GF-D8 (cell line): ENCODE data around the gene MAP3K5.
A peak's percentile ranks its signal among the peaks of the same experiment; 100 is the strongest.

Experiments
- DNase-seq: peaks from one replicate; lab custom pipeline; 2025; lab: John Stamatoyannopoulos, UW

The MAP3K5 gene

GRCh38 chr6:136571065-136571464, 221.2 kb downstream of the MAP3K5 start:
- no peak for DNase-seq

- no peak for DNase-seq
Measured at GRCh38 chr6:136568129-136568528, 224.1 kb downstream of the MAP3K5 start.

GRCh38 chr6:136567688-136568087, 224.6 kb downstream of the MAP3K5 start:
- DNase-seq = no peak

GRCh38 chr6:136566851-136567250, 225.4 kb downstream of the MAP3K5 start:
- peak; percentile 67 for DNase-seq

GRCh38 chr6:136566007-136566487, 226.2 kb downstream of the MAP3K5 start:
- peak; percentile 87 for DNase-seq

- no peak for DNase-seq
Measured at GRCh38 chr6:136564180-136564579, 228.1 kb downstream of the MAP3K5 start.

GRCh38 chr6:136563386-136564152, 228.7 kb downstream of the MAP3K5 start:
- DNase-seq = no peak

- DNase-seq = no peak
Measured at GRCh38 chr6:136562211-136562610, 230.1 kb downstream of the MAP3K5 start.

- no peak for DNase-seq
Measured at GRCh38 chr6:136553166-136553787, 239.0 kb downstream of the MAP3K5 start.

GRCh38 chr6:136552054-136552453, 240.2 kb downstream of the MAP3K5 start:
- DNase-seq = no peak

- DNase-seq = no peak
Measured at GRCh38 chr6:136551103-136551502, 241.2 kb downstream of the MAP3K5 start.

- DNase-seq = no peak
Measured at GRCh38 chr6:136550330-136551071, 241.8 kb downstream of the MAP3K5 start, which contains the start of gene MAP7. MAP7 (minus strand) TSS chr6:136550422; CDS start chr6:136550408, 14 bp downstream.

GRCh38 chr6:136550045-136550329, 242.3 kb downstream of the MAP3K5 start:
- DNase-seq = no peak

GRCh38 chr6:136549300-136550044, 242.8 kb downstream of the MAP3K5 start:
- no peak for DNase-seq

- no peak for DNase-seq
Measured at GRCh38 chr6:136548582-136549299, 243.5 kb downstream of the MAP3K5 start.

GRCh38 chr6:136547871-136548270, 244.4 kb downstream of the MAP3K5 start:
- no peak for DNase-seq

- DNase-seq = no peak
Measured at GRCh38 chr6:136547336-136547735, 244.9 kb downstream of the MAP3K5 start.

GRCh38 chr6:136546331-136546730, 245.9 kb downstream of the MAP3K5 start:
- DNase-seq = no peak

GRCh38 chr6:136544326-136544725, 248.0 kb downstream of the MAP3K5 start:
- no peak for DNase-seq

- no peak for DNase-seq
Measured at GRCh38 chr6:136541395-136541794, 250.9 kb downstream of the MAP3K5 start.

GRCh38 chr6:136539967-136540652, 252.2 kb downstream of the MAP3K5 start:
- no peak for DNase-seq
